ENCODE results near the gene SULT4A1.
"Not testable (repeated sequence)": the region's sequence is repeated elsewhere in the genome, so short reads cannot be mapped to it uniquely, and the experiment has no call there.

The SULT4A1 gene

GRCh38 chr22:43862074-43862881, at the start of gene SULT4A1:
SULT4A1 (minus strand) TSS chr22:43862513; CDS start chr22:43862382, 131 bp downstream.
- in situ Hi-C loops (cut with HindIII; ENCODE audit: low pct_unique_long_range_greater_than_20kb, low sequenced_read_pairs): no loop called here
- TF ChIP-seq JUND (IDR thresholded peaks at IDR 0.05; ENCODE audit: low read depth): no peak
- no peak for DNase-seq (ENCODE audit: low read depth in 1 of 2, low spot score in 1 of 2)

- no peak for DNase-seq (ENCODE audit: low read depth in 1 of 2, low spot score in 1 of 2)
- in situ Hi-C loops (cut with HindIII; ENCODE audit: low pct_unique_long_range_greater_than_20kb, low sequenced_read_pairs): no loop called here
Measured at GRCh38 chr22:43911351-43911750, 49.0 kb upstream of the SULT4A1 start.

GRCh38 chr22:43910178-43910695, 47.9 kb upstream of the SULT4A1 start:
- in situ Hi-C loops (cut with HindIII; ENCODE audit: low pct_unique_long_range_greater_than_20kb, low sequenced_read_pairs): no loop called here
- TF ChIP-seq JUND (IDR thresholded peaks at IDR 0.05; ENCODE audit: low read depth): no peak
- no peak for DNase-seq (ENCODE audit: low read depth in 1 of 2, low spot score in 1 of 2)

More at GRCh38 chr22:43911351-43911750, 49.0 kb upstream of the SULT4A1 start:
- no peak for TF ChIP-seq JUND (IDR thresholded peaks at IDR 0.05; ENCODE audit: low read depth)

- no peak for TF ChIP-seq JUND (IDR thresholded peaks at IDR 0.05; ENCODE audit: low read depth)
- DNase-seq (ENCODE audit: low read depth in 1 of 2, low spot score in 1 of 2): no peak
- in situ Hi-C loops (cut with HindIII; ENCODE audit: low pct_unique_long_range_greater_than_20kb, low sequenced_read_pairs): no loop called here
Measured at GRCh38 chr22:43909708-43910107, 47.4 kb upstream of the SULT4A1 start.

- in situ Hi-C loops (cut with HindIII; ENCODE audit: low pct_unique_long_range_greater_than_20kb, low sequenced_read_pairs): no loop called here
- DNase-seq (ENCODE audit: low read depth in 1 of 2, low spot score in 1 of 2): no peak
- TF ChIP-seq JUND (IDR thresholded peaks at IDR 0.05; ENCODE audit: low read depth): no peak
Measured at GRCh38 chr22:43905681-43906080, 43.4 kb upstream of the SULT4A1 start.

GRCh38 chr22:43904412-43904811, 42.1 kb upstream of the SULT4A1 start:
- DNase-seq (ENCODE audit: low read depth in 1 of 2, low spot score in 1 of 2); in situ Hi-C loops (cut with HindIII; ENCODE audit: low pct_unique_long_range_greater_than_20kb, low sequenced_read_pairs): not testable (repeated sequence)

- in situ Hi-C loops (cut with HindIII; ENCODE audit: low pct_unique_long_range_greater_than_20kb, low sequenced_read_pairs); DNase-seq (ENCODE audit: low read depth in 1 of 2, low spot score in 1 of 2): not testable (repeated sequence)
Measured at GRCh38 chr22:43903033-43903432, 40.7 kb upstream of the SULT4A1 start.

GRCh38 chr22:43901976-43902643, 39.8 kb upstream of the SULT4A1 start:
- DNase-seq (ENCODE audit: low read depth in 1 of 2, low spot score in 1 of 2): no peak
- in situ Hi-C loops (cut with HindIII; ENCODE audit: low pct_unique_long_range_greater_than_20kb, low sequenced_read_pairs): no loop called here
- TF ChIP-seq JUND (IDR thresholded peaks at IDR 0.05; ENCODE audit: low read depth): no peak

- no peak for DNase-seq (ENCODE audit: low read depth in 1 of 2, low spot score in 1 of 2)
- in situ Hi-C loops (cut with HindIII; ENCODE audit: low pct_unique_long_range_greater_than_20kb, low sequenced_read_pairs): no loop called here
- no peak for TF ChIP-seq JUND (IDR thresholded peaks at IDR 0.05; ENCODE audit: low read depth)
Measured at GRCh38 chr22:43900206-43900605, 37.9 kb upstream of the SULT4A1 start.

GRCh38 chr22:43897751-43898261, 35.5 kb upstream of the SULT4A1 start:
- TF ChIP-seq JUND (IDR thresholded peaks at IDR 0.05; ENCODE audit: low read depth): no peak
- no peak for DNase-seq (ENCODE audit: low read depth in 1 of 2, low spot score in 1 of 2)
- in situ Hi-C loops (cut with HindIII; ENCODE audit: low pct_unique_long_range_greater_than_20kb, low sequenced_read_pairs): no loop called here

- in situ Hi-C loops (cut with HindIII; ENCODE audit: low pct_unique_long_range_greater_than_20kb, low sequenced_read_pairs): no loop called here
- peak in 1 of 2 experiments; percentile 15 for DNase-seq (ENCODE audit: low read depth in 1 of 2, low spot score in 1 of 2)
- TF ChIP-seq JUND (IDR thresholded peaks at IDR 0.05; ENCODE audit: low read depth): no peak
Measured at GRCh38 chr22:43895986-43896645, 33.8 kb upstream of the SULT4A1 start.

GRCh38 chr22:43894122-43894521, 31.8 kb upstream of the SULT4A1 start:
- TF ChIP-seq JUND (IDR thresholded peaks at IDR 0.05; ENCODE audit: low read depth): no peak
- in situ Hi-C loops (cut with HindIII; ENCODE audit: low pct_unique_long_range_greater_than_20kb, low sequenced_read_pairs): no loop called here
- no peak for DNase-seq (ENCODE audit: low read depth in 1 of 2, low spot score in 1 of 2)

All from T47D (cell line).